Measurements from ENCODE around the gene PANK1.

PANK1 gene

GRCh38 chr10:89613582-89613981, 31.5 kb downstream of the PANK1 start:
- Histone ChIP-seq H4K20me1 (ENCODE audit: control insufficient read depth, insufficient read depth, low read depth, low read length) (no peaks in the 10 kb centered on the region), H3K36me3 (ENCODE audit: control insufficient read depth, low read length) (peaks cover 30% of the 10 kb centered on the region), H3K4me3 (ENCODE audit: low read length) (no peak overlapping the region), H3K9me2 (replicated peaks; ENCODE audit: control insufficient read depth, low read length) (no peaks in the 10 kb centered on the region), H3K4me2 (ENCODE audit: low read length) (no peak overlapping the region), H3F3A (ENCODE audit: control insufficient read depth, insufficient read depth) (no peaks in the 10 kb centered on the region), H3K27ac (ENCODE audit: low read depth, low read length) (no peak overlapping the region), H3K79me2 (ENCODE audit: control insufficient read depth, low read length) (peaks cover 11% of the 10 kb centered on the region), H3K27me3 (ENCODE audit: control insufficient read depth, low read length) (no peaks in the 10 kb centered on the region), H3K9me3 (ENCODE audit: control insufficient read depth, insufficient read depth, low read length) (no peaks in the 10 kb centered on the region), H3K4me1 (ENCODE audit: control insufficient read depth, low read length) (no peaks in the 10 kb centered on the region)
- TF ChIP-seq CTCF (IDR thresholded peaks at IDR 0.05; ENCODE audit: low read depth, low read length, poor library complexity, severe bottlenecking) (no peak), EZH2phosphoT487 (IDR thresholded peaks at IDR 0.05; ENCODE audit: borderline replicate concordance, low read length) (no peak)

GRCh38 chr10:89611282-89611681, 33.8 kb downstream of the PANK1 start:
- TF ChIP-seq CTCF (IDR thresholded peaks at IDR 0.05; ENCODE audit: low read depth, low read length, poor library complexity, severe bottlenecking) = no peak
- TF ChIP-seq EZH2phosphoT487 (IDR thresholded peaks at IDR 0.05; ENCODE audit: borderline replicate concordance, low read length) = no peak
- Histone ChIP-seq H3K4me1 (ENCODE audit: control insufficient read depth, low read length) (no peaks in the 10 kb centered on the region), H3K27me3 (ENCODE audit: control insufficient read depth, low read length) (no peaks in the 10 kb centered on the region), H3K9me2 (replicated peaks; ENCODE audit: control insufficient read depth, low read length) (no peaks in the 10 kb centered on the region), H3K36me3 (ENCODE audit: control insufficient read depth, low read length) (peaks cover 37% of the 10 kb centered on the region), H3K27ac (ENCODE audit: low read depth, low read length) (no peak overlapping the region), H3K4me3 (ENCODE audit: low read length) (no peak overlapping the region), H3F3A (ENCODE audit: control insufficient read depth, insufficient read depth) (no peaks in the 10 kb centered on the region), H3K9me3 (ENCODE audit: control insufficient read depth, insufficient read depth, low read length) (no peaks in the 10 kb centered on the region), H3K79me2 (ENCODE audit: control insufficient read depth, low read length) (peaks cover 8% of the 10 kb centered on the region), H4K20me1 (ENCODE audit: control insufficient read depth, insufficient read depth, low read depth, low read length) (no peaks in the 10 kb centered on the region), H3K4me2 (ENCODE audit: low read length) (no peak overlapping the region)

- no peaks in the 10 kb centered on the region for H3K9me2 ChIP-seq (replicated peaks; ENCODE audit: control insufficient read depth, low read length)
- peaks cover 8% of the 10 kb centered on the region for H3K79me2 ChIP-seq (ENCODE audit: control insufficient read depth, low read length)
- no peak for TF ChIP-seq EZH2phosphoT487 (IDR thresholded peaks at IDR 0.05; ENCODE audit: borderline replicate concordance, low read length)
- no peak for TF ChIP-seq CTCF (IDR thresholded peaks at IDR 0.05; ENCODE audit: low read depth, low read length, poor library complexity, severe bottlenecking)
- H3K4me2 ChIP-seq (ENCODE audit: low read length) = no peak overlapping the region
- H3K4me3 ChIP-seq (ENCODE audit: low read length) = no peak overlapping the region
- peaks cover 41% of the 10 kb centered on the region for H3K36me3 ChIP-seq (ENCODE audit: control insufficient read depth, low read length)
- no peak overlapping the region for H3K27ac ChIP-seq (ENCODE audit: low read depth, low read length)
- H3K9me3 ChIP-seq (ENCODE audit: control insufficient read depth, insufficient read depth, low read length) = no peaks in the 10 kb centered on the region
- no peaks in the 10 kb centered on the region for H3F3A ChIP-seq (ENCODE audit: control insufficient read depth, insufficient read depth)
- H3K4me1 ChIP-seq (ENCODE audit: control insufficient read depth, low read length) = no peaks in the 10 kb centered on the region
- no peaks in the 10 kb centered on the region for H4K20me1 ChIP-seq (ENCODE audit: control insufficient read depth, insufficient read depth, low read depth, low read length)
- H3K27me3 ChIP-seq (ENCODE audit: control insufficient read depth, low read length) = no peaks in the 10 kb centered on the region
These were observed 35.2 kb downstream of the PANK1 start for GRCh38 chr10:89609833-89610346.

All from DOHH2 (cell line).